ENCODE measurements around the gene GRM8. TPM values are rescaled to one million over a fixed set of nuclear protein-coding genes. Genes with fewer than 3 reads are reported as not detected.

GRM8 gene
- total and polyA plus RNA-seq, 9 of the 15 experiments (the other 6 are each of a cell fraction or from before 2014, with no cell fraction given) = 0.13 TPM; not detected in 7

- in situ Hi-C loops (cut with MboI) (no loop called here), intact Hi-C loops (cut with micrococcal nuclease) (no loop called here)
- Histone ChIP-seq H3K4me2 (ENCODE audit: insufficient read depth, low read length) (no peak overlapping the region), H3K4me1 (replicated peaks in 1 of 2; ENCODE audit: control insufficient read depth in 2 of 2, insufficient read depth in 2 of 2, low read length in 2 of 2) (no peaks in the 10 kb centered on the region), H3K4me3 (no peak overlapping the region), H3K27me3 (ENCODE audit: control insufficient read depth in 2 of 2, insufficient read depth in 2 of 2, low read length in 2 of 2) (no peaks in the 10 kb centered on the region), H2AFZ (ENCODE audit: low read depth, low read length) (no peak overlapping the region), H3K27ac (ENCODE audit: extremely low read depth, low read depth, low read length) (no peak overlapping the region), H3K9me3 (replicated peaks; ENCODE audit: control insufficient read depth, insufficient read depth, low read depth, low read length) (no peaks in the 10 kb centered on the region), H3K79me2 (ENCODE audit: control insufficient read depth, insufficient read depth, low read length) (no peaks in the 10 kb centered on the region), H3K9me1 (ENCODE audit: control insufficient read depth, insufficient read depth, low read length) (no peaks in the 10 kb centered on the region), H4K20me1 (replicated peaks; ENCODE audit: control insufficient read depth, insufficient read depth, low read length) (no peaks in the 10 kb centered on the region), H3K9ac (ENCODE audit: insufficient read depth in 1 of 2, low read depth in 2 of 2, low read length in 2 of 2) (no peak overlapping the region), H3K36me3 (ENCODE audit: control insufficient read depth, insufficient read depth, low read length) (no peaks in the 10 kb centered on the region)
- no peak for ATAC-seq
- 2% methylated on average over 2 of the region's 2 CpGs for WGBS (ENCODE audit: insufficient coverage, low coverage, missing lambda C conversion rate)
- ChIA-PET POLR2A (no interaction called here), CTCF (ENCODE audit: low intra/inter-chr PET ratio) (no interaction called here)
- TF ChIP-seq ID3 (CRISPR knock-in tag; IDR thresholded peaks at IDR 0.05) = no peak
- TF ChIP-seq ID3 (tag; IDR thresholded peaks at IDR 0.05) = no peak
- TF ChIP-seq SUPT5H (IDR thresholded peaks at IDR 0.05) = no peak
- no peak for TF ChIP-seq TRIM25 (IDR thresholded peaks at IDR 0.05; ENCODE audit: borderline replicate concordance)
- TF ChIP-seq IRF9 (tag; IDR thresholded peaks at IDR 0.05) = no peak
- TF ChIP-seq ZBTB49 (CRISPR knock-in tag; IDR thresholded peaks at IDR 0.05; ENCODE audit: borderline replicate concordance) = no peak
- TF ChIP-seq CREB5 (CRISPR knock-in tag; IDR thresholded peaks at IDR 0.05) = no peak
- no peak for TF ChIP-seq ZNF551 (CRISPR knock-in tag; IDR thresholded peaks at IDR 0.05)
- no peak for TF ChIP-seq ZFP30 (CRISPR knock-in tag; IDR thresholded peaks at IDR 0.05; ENCODE audit: borderline replicate concordance)
- TF ChIP-seq ETV5 (CRISPR knock-in tag; IDR thresholded peaks at IDR 0.05; ENCODE audit: low read depth) = no peak
- TF ChIP-seq MCM7 (IDR thresholded peaks at IDR 0.05) = no peak
- no peak for TF ChIP-seq ZNF217 (CRISPR knock-in tag; IDR thresholded peaks at IDR 0.05)
- TF ChIP-seq CREB3 (tag; conservative IDR thresholded peaks at IDR 0.05; ENCODE audit: low read depth) = no peak
- no peak for TF ChIP-seq MYC (IDR thresholded peaks at IDR 0.05; ENCODE audit: low read depth, low read length)
- TF ChIP-seq MYC (CRISPR knock-in tag; IDR thresholded peaks at IDR 0.05; ENCODE audit: borderline replicate concordance, low read depth) = no peak
- FAIRE-seq = no peak
- no TSS peak for BruUV-seq (replicated peaks)
- DNase-seq (ENCODE audit: extremely low read depth in 1 of 4, low spot score in 3 of 4) = no peak
Observed at GRCh38 chr7:126780993-126781392, 471.7 kb downstream of the GRM8 start.

Measured in K562 (cell line).